Measurements from ENCODE around the gene ABCA5.

DNA sequence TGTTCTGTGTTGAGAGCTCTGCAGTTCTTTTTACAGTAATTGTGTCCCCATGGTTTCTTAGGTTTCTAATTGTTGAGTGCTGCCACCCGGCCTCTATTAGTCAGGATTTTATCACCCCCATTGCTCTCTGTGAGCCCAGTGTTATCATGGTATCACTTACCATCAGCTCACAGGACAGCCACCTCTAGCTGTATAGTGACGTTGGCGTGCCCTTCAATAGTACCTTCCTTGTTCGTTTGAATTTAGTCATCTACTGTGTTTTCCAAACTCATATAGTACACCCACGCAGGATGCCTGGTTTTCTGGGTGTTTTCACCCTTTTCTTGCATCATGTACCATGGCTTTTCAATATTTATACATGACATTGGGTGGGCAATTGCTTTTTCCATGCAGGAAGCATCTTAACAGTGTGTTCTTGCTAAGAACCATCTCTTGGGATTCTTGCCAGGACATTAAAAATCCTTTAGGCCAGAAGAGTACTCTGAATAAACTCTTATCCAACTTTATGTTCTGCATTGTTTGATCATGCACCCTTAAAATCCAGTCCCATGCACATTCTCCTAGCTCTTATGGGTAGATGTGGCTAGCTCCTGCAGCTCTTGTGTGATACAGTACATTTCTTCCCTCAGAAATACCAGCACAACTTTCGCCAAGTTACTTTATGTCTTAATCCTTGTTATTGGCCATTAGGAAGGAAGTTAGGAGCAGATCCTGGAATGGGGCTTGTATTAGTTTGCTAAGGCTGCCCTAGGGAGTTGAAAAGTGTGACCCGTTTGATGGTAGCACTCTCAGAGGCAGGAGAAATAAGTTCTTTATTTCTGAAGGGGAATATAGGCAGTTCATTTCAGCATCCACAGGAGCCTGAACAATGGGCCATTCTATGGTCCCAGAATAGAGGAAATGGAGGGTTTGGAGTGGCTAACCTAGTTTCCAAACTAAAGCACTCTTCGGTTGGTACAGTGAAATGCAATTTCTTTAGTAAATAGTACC, 87.0 kb downstream of the ABCA5 start:
- TF ChIP-seq EZH2phosphoT487 (IDR thresholded peaks at IDR 0.05; ENCODE audit: low read depth) = no peak
- TF ChIP-seq, protein P1, sequence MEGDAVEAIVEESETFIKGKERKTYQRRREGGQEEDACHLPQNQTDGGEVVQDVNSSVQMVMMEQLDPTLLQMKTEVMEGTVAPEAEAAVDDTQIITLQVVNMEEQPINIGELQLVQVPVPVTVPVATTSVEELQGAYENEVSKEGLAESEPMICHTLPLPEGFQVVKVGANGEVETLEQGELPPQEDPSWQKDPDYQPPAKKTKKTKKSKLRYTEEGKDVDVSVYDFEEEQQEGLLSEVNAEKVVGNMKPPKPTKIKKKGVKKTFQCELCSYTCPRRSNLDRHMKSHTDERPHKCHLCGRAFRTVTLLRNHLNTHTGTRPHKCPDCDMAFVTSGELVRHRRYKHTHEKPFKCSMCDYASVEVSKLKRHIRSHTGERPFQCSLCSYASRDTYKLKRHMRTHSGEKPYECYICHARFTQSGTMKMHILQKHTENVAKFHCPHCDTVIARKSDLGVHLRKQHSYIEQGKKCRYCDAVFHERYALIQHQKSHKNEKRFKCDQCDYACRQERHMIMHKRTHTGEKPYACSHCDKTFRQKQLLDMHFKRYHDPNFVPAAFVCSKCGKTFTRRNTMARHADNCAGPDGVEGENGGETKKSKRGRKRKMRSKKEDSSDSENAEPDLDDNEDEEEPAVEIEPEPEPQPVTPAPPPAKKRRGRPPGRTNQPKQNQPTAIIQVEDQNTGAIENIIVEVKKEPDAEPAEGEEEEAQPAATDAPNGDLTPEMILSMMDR (IDR thresholded peaks at IDR 0.05; ENCODE audit: low read depth, low read length) = no peak
